Peyer's patch (tissue), 4 donors: ENCODE results near the gene APELA.

Experiments
- CTCF ChIP-seq, 6 experiments: fragments of 450-650 bp in 4 of 6; fragments of 200-600 bp in 2 of 6; sonication (generic) in 1 of 6; IDR thresholded peaks; one replicate each; pipeline ENCODE4 v1.5.1; 2017 to 2019; ENCODE audit warnings: antibody characterized with exemption in 6 of 6, mild to moderate bottlenecking in 3 of 6, moderate library complexity in 1 of 6
- POLR2A ChIP-seq, 2 donors: fragments of 450-650 bp; IDR thresholded peaks; one replicate each; pipeline ENCODE4 v1.5.1; 2017; ENCODE audit warnings: antibody characterized with exemption in 2 of 2, mild to moderate bottlenecking in 2 of 2, moderate library complexity in 2 of 2

DNA sequence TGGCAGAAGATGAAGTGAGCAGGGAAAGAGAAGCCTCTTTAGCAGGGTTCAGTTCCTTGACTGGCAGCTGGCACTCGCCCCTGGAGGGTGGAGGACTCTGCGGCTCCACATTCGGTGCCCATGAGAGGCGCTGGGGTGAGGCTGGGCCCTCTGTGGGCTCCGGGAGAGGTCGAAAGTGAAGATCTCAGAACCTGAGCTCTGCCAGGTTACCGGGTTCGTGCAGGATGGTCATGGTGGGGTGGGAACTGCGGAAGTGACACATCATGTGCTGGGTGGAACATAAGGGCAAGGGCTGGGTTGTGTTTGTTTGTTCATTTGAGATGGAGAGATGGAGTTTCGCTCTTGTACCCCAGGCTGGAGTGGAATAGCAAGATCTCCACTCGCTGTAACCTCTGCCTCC, 56.3 kb downstream of the APELA start:
- TF ChIP-seq CTCF (IDR thresholded peaks at IDR 0.05) (no peak), POLR2A (IDR thresholded peaks at IDR 0.05) (no peak)
